Sciatic nerve (tissue), 2 donors: ENCODE data around the gene OPRL1. TPM values are rescaled to one million over a fixed set of nuclear protein-coding genes. Genes with fewer than 3 reads are reported as not detected.

ENCODE experiments used
- ATAC-seq: fragments of 200-7000 bp; cut with Tn5 transposase; one replicate; pipeline ENCODE4 v1.9.1; 2020; ENCODE audit warnings: mild to moderate bottlenecking, moderate library complexity
- DNase-seq: peaks from one replicate; pipeline ENCODE4 v3.0.0-alpha.2; 2020; ENCODE audit warnings: low spot score
- intact Hi-C: fragments of 100-400 bp; cut with DNase I; formaldehyde crosslinking; loops from one replicate; pipeline ENCODE4 v1.14.2; 2022
- total RNA-seq: library from RNA; stranded (reverse); fragmentation: NEBNext Ultra II Directional; extraction: Animal tissue kit (Norgen Biotek cat#: 25700); gene quantifications from one replicate; pipeline ENCODE4 v1.2.1, GENCODE V29; 2021
- donor health status: DM: no; HTN: no; CAD: no.
- donor health status: DM: no; HTN: no; CAD: no.

OPRL1 gene
- total RNA-seq, 1 donor from 2014 or later: 1.0 TPM

DNA sequence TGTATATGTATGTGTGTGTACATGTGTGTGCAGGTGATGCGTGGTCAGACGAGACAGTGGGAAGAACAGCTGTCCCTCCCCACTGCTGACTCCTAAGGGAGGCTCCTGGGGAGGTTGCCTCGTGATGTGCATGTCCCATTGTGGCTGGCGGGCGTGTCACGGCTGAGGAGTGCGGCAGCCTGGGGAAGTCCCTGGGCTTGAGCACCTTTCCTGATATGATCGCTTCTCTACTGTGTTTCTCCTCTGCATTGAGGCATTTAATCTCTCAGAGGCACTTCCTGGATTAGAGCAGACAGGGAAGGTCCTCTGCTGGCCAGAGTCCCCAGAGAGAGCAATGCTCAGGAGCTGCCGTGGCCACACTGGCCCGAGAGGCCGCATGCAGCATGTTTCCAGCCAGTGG lies 16.0 kb downstream of the OPRL1 start:
- intact Hi-C loops: no loop called here
- ATAC-seq (no peak), DNase-seq (no peak)

DNA sequence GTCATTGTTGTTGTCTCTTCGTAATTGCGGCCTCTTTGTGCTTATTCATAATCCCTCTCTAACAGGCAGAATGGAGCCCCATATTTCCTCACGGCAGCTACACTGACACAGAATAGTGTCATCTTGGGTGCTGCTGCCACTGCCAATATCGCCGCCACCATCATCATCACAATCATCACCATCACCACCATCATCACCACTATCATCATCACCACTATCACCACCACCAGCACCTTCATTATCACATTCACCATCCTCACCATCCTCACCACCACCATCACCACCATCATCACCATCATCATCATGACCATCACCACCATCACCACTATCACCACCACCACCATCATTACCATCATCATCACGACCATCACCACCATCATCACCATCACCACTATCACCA lies 16.7 kb downstream of the OPRL1 start:
- DNase-seq: no peak
- intact Hi-C loops: no loop called here
- no peak for ATAC-seq

DNA sequence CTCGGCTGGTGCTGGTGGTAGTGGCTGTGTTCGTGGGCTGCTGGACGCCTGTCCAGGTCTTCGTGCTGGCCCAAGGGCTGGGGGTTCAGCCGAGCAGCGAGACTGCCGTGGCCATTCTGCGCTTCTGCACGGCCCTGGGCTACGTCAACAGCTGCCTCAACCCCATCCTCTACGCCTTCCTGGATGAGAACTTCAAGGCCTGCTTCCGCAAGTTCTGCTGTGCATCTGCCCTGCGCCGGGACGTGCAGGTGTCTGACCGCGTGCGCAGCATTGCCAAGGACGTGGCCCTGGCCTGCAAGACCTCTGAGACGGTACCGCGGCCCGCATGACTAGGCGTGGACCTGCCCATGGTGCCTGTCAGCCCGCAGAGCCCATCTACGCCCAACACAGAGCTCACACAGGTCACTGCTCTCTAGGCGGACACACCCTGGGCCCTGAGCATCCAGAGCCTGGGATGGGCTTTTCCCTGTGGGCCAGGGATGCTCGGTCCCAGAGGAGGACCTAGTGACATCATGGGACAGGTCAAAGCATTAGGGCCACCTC lies 18.7 kb downstream of the OPRL1 start:
- DNase-seq: no peak
- no peak for ATAC-seq

DNA sequence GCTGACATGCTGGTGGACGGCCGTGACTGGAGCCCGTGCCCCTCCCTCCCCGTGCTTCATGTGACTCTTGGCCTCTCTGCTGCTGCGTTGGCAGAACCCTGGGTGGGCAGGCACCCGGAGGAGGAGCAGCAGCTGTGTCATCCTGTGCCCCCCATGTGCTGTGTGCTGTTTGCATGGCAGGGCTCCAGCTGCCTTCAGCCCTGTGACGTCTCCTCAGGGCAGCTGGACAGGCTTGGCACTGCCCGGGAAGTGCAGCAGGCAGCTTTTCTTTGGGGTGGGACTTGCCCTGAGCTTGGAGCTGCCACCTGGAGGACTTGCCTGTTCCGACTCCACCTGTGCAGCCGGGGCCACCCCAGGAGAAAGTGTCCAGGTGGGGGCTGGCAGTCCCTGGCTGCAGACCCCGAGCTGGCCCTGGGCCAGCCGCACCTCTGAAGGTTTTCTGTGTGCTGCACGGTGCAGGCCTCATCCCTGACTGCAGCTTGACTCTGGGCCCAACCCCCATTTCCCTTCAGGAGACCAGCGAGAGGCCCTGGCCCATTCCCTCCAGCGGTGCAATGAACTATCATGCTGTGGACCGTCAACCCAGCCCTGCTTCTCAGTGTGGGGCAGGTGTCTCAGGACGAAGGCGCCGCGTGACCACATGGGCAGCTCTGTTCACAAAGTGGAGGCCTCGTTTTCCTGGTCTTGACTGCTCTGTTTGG lies 19.4 kb downstream of the OPRL1 start:
- DNase-seq (no peak), ATAC-seq (no peak)
- intact Hi-C loops: no loop called here

More for the DNA sequence above, 18.7 kb downstream of the OPRL1 start:
- intact Hi-C loops: no loop called here

DNA sequence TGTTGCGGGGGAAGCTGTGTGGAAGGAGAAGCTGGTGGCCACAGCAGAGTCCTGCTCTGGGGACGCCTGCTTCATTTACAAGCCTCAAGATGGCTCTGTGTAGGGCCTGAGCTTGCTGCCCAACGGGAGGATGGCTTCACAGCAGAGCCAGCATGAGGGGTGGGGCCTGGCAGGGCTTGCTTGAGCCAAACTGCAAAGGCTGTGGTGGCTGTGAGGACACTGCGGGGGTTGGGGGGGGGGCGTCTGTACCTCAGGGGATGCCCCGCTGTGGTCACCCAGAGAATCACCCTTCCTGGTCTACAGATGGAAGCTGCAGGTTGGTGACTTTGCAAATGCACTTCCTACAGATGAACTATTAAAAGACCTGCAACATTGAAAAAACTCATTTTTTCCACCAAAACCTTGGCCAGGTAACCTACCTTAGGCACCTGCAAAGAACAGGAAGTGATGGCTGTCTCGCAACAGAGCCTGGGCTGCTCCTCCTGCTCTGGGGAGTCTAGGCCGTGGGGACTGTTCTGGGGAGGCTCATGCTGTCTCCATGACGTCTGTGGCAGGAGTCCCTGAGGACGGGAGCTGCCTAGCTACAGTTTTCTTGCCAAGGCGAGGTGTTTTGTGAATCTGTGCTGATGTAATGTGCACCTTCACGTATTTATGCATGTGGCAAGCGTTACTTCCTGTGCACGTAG lies 20.1 kb downstream of the OPRL1 start:
- intact Hi-C loops: no loop called here
- no peak for ATAC-seq
- DNase-seq: no peak

DNA sequence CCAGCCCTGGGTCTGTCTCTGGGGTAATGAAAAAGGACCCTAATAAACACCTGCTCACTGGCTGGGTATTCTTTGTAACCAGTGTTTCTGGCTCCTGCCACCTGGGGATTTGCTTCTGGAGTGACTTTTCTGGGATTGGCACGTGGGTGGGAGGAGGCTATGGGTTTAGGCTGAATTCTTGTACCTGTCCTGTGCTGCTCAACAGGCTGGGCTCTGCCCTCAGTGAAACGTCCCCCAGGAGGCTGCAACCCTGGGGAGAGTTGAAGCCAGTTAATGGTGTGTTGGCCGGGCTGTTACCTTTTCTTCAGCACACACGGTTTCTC lies 20.6 kb downstream of the OPRL1 start:
- intact Hi-C loops: no loop called here
- DNase-seq (no peak), ATAC-seq (no peak)

DNA sequence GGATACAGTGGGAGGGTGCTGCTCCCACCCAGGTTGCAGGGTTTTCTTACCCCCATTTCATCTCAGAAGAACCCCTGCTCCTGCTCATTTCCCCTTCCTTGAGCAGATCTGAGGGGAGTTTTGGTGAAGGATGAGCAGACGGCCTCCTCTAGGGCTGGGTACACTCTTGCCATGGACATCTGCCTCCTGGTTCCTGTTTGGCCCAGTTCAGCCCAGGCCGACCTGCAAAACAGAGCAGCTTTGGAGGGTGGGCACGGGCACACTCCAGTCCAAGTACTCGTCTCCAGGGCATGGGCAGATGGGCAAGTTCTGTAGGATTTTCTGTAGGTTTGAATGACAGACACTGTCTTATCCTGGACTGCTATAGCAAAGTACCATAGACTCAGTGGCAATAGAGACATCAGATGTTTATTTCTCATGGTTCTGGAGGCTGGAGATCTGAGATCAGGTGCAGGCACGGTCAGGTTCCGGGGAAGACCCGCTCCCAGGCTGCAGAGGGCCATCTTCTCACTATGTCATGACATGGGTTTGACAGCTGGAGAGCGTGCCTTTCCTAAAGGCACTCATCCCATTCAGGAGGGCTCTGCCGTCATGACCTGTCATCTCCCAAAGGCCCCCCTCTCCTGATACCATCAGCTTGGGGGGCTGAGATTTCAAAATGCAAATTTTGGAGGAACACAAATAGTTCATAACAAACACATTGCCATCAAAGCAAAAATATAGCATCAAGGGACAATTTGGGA lies 21.2 kb downstream of the OPRL1 start:
- intact Hi-C loops: no loop called here
- no peak for DNase-seq
- ATAC-seq: no peak

DNA sequence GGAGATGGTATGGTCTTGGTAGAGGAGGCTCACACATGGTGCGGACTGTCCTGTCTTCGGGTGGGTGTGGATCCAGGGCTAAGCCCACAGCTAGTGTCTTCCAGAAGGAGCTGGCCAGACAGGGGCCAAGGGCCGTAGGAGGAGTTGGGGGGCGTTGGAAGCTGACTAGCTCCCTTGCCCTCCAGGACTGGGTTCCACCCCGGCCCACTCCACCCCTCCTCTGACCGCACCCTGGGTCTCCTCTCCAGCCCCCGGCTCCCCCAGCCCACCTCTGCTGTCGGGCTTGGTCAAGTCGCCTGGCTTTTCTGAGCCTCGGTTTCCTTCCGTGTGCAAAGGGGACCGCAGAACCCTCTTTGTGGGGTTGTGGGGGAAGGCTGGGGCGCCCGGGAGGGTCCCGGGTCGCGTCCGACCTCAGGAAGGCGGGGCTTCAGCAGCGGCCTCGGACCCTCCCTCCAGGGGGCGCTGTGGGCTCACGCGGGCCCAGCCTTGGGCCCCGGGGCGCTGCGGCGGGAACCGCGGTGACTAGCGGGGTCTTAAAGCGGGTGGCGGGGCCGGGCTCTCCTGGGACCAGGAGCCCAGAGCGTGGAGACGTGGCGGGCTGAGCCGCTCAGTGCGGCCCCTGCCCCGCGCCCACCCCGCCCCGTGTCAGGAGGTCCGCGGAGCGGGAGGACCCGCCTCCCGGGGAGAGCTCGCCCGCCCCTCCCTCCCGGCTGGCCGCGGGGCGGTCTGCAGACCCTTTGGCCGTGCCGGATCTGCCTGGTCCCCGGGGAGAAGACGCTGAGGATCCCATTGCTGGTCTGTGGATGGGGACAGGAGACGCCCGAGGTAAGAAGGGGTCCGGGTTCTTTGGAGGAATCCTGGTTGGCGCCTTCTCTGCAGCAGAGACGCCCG lies 22.1 kb downstream of the OPRL1 start:
- DNase-seq (no peak), ATAC-seq (peak; percentile 17)
- intact Hi-C loops: no loop called here

DNA sequence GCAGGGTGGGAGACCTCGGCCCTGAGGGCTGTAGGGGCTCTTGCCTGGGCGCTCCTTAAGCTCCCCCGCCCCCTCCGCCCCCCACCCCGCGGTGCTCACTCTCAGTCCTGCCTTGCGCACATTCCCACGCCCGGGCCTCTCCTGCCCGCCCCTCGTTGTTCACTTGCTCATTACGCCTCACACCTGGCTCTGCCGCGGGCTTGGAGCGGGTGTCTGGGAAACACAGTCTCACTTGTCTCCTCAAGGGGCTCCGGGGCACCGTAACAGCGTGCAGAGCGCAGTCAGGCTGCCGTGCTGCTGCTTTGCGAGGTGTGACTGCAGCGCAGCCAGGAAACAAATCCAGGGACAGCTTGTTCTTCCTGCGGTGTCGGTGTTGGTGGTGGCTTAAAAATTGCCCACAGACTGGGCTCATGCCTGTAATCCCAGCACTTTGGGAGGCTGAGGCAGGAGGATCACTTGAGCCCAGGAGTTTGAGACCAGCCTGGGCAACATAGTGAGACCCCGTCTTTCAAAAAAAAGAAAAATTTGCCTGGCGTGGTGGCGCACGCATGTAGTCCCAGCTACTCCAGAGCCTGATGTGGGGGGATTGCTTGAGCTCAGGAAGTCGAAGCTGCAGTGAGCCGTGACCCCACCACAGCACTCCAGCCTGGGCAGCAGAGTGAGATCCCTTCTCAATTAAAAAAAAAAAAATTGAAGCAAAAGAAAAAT lies 22.9 kb downstream of the OPRL1 start:
- intact Hi-C loops: no loop called here
- no peak for ATAC-seq
- DNase-seq: peak; percentile 27

DNA sequence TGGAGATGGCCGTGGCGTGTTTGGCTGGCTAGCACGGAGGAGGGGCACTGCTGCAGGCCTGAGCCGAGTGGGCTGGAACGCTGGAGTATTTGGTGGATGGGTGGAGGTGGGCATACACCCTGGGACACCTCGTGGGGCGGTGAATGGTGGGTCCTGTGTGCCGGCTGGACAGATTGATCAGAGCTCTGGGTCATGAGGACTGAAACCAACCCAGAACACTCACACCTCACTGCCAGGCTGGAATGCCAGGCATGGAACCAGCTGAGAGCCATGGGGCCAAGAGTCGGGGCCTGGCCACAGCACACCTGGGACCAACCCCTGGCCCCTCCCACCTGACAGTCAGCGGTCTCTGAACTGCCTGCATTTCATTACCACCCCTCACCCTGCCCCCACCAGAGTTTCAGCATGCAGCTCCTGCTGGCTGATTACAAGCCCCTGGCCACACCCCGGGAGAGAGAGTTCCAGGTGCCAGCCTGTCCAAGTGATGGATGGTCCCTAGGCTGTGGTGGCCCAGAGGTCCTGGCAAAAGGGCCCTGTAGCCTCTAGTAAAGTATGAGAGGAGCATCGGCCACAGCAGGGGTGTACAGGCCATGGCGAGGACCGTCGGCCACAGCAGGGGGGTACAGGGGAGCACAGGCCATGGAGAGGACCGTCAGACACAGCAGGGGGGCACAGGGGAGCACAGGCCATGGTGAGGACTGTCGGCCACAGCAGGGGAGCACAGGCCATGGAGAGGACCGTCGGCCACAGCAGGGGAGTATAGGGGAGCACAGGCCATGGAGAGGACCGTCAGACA lies 24.2 kb downstream of the OPRL1 start:
- ATAC-seq (no peak), DNase-seq (peak; percentile 50)
- intact Hi-C loops: no loop called here

DNA sequence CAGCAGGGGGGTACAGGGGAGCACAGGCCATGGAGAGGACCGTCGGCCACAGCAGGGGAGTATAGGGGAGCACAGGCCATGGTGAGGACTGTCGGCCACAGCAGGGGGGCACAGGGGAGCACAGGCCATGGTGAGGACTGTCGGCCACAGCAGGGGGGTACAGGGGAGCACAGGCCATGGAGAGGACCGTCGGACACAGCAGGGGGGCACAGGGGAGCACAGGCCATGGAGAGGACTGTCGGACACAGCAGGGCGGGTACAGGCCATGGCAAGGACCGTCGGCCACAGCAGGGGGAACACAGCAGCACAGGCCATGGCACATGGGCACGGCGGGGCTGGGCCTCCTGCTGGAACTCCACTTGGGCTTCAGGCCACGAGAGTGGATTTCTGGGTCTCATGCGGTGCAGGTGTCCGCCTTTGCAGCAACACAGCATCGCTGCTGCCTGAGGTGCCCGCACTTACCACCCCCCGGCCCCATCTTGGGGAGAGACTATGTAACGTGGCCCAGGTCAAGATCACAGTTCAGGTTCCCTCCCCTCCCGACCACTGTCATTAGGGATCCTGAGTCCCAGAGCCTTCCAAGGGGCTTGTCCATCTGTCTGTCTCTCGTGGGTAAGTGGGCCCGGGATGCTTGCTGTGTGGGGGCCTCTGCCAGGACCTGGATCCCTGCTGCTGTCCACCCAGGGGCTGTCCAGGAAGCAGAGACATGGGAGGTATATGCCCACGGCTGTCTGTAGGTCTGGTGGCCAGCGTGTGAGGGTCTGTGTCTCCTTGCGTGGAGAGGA lies 25.0 kb downstream of the OPRL1 start:
- peak; percentile 48 for DNase-seq
- ATAC-seq: no peak
- intact Hi-C loops: no loop called here

DNA sequence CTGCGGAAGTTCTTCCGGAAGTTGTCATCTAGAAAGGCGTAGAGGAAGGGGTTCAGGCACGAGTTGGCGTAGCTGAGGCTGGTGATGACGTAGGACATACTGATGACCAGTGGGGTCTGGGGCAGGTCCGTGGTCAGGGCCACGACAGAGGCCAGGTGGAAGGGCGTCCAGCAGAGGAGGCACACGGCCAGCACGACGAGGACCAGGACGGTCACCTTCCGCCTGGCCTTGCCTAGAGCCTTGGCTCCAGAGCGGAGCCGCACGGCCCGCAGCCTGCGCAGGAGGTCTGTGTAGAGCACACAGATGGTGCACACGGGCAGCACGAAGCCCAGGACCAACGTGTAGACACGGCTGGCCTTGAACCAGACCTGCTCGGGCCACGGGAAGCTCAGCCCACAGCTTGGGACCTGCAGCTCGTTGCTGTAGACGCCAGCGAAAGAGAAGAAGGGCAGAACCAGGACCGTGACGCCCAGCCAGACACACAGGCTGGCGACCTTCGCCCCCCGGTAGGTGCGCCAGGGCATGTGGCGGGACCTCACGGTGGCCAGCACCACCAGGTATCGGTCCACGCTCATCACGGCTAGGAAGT lies 26.1 kb downstream of the OPRL1 start:
- ATAC-seq: no peak
- intact Hi-C loops: no loop called here
- DNase-seq: peak; percentile 38

DNA sequence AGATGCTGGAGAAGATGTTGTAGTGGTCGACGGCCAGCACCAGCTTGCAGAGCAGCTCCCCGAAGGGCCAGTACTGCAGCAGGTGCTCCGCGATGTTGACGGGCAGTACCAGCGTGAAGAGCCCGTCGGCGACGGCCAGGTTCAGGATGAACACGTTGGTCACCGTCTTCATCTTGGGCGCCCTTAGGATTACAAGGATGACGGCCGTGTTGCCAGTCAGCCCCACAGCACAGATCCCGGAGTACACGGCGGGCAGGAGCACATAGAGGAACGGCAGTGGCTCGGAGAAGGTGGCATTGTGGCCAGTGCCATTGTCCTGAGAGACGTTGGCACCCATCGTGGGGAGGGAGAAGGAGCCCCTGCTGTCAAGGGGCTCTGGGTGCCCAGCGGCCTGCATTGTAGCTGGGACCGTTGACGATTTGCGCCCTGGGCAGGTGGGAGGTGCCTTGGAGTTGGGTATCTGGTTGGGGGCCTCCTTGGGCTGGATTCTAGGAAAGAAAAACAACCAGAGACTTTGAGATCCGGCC lies 26.6 kb downstream of the OPRL1 start:
- intact Hi-C loops: no loop called here
- ATAC-seq: no peak
- DNase-seq: peak; percentile 45

DNA sequence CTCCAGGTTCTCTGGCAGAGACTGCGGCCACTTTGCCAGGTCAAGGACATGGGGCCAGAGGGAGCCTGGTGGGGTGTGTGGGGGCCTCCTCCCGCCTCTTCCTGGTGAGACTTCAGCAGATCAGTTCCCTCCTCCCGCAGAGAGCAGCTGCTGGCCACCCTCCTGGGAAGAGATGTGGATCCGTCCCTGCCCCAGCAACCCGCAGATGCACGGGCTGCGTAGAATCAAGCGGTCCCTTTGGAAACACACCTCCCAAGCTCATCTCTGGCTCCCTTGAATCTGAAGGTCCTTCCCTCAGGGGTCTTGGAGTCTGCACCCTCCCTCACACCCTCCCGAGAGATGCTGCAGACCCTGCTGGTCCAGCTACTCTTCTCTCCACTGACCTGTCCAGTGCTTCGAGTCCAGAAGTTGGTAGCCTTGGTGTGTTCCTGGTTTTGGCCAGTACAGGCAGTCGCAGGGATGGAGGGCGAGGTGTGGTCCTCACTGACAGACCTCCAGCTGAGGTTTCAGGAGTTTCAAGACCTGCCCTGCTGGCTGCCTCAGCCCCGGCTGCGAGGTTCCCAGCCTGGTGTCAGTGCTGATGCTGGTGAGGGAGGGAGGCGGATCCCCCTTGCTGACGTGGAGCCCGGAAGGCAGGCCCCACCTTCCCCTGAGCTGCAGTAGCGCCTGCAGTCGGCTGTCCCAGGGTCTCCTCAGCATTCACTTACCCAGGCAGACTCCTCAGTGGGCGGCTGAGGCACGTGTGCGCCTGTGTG lies 27.3 kb downstream of the OPRL1 start, which contains the start of gene NPBWR2:
Gene NPBWR2 (minus strand): TSS at position 585 of the 755 bp plus-strand sequence. CDS start 734 bp downstream, outside the sequence.
- DNase-seq: peak; percentile 41

DNA sequence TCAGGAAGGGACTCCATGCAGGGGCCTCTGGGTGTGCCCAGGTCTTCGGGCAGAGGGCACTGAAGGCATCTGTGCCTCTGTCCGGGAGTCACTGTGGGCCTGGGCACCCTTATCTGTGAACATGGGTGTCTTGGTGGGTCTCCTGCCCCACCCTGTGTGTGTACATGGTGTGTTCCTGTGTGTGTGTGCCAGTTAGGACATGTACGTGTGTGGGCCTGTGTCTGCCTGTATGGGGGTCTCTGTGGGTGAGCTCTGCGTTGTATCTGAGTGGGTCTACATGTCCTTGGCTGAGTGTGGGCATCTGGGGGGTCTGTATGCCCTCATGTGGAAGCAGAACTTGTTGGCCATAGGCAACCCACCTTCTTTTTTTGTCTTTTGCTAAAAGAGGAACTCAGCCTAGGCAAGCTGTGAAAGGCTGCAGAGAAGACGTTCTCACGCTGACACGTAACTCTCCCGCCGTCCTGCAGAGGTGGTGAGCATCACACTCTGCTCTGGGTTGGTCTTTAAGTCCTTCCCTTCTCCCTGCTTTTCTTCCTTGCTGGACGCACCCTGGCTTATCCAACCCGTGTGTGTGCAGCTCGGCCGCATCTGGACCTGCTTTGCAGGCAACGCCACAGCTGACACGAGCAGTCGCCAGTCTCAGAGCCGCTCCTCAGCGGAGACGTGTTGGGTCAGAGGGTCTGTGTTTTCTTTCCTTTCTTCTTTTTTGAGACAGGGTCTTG lies 28.0 kb downstream of the OPRL1 start:
- DNase-seq: peak; percentile 49
- intact Hi-C loops: no loop called here
- no peak for ATAC-seq

More for the DNA sequence above, 27.3 kb downstream of the OPRL1 start, which contains the start of gene NPBWR2:
- no peak for ATAC-seq
- intact Hi-C loops: no loop called here
